Measurements from ENCODE around the gene UBE3C. TPM values are rescaled to one million over a fixed set of nuclear protein-coding genes. Genes with fewer than 3 reads are reported as not detected.

UBE3C gene
- total RNA-seq (2011; cell fraction: chromatin; rRNA removed; ENCODE audit: low replicate concordance) = 288 and 606 TPM in 2 replicates
- 128 and 147 TPM in 2 replicates for total RNA-seq (2011; cell fraction: nucleolus; rRNA removed)
- 296 and 333 TPM in 2 replicates for total RNA-seq (2011; cell fraction: nucleoplasm; rRNA removed)
- total RNA-seq (2014; rRNA removed) (75.4 and 80.9 TPM in 2 replicates), total RNA-seq (2014; rRNA removed; fragmentation: Illumina TruSeq; extraction: Trizol) (91.7 and 99.0 TPM in 2 replicates), total RNA-seq (2015; rRNA removed; fragmentation: Illumina TruSeq; extraction: Trizol) (75.4 and 84.7 TPM in 2 replicates), total RNA-seq (2021) (76.0 and 76.4 TPM in 2 replicates), polyA plus RNA-seq (2011; rRNA removed) (45.4 and 81.4 TPM in 2 replicates), polyA plus RNA-seq (2014; fragmentation: Illumina TruSeq; extraction: Trizol) (59.8 and 66.9 TPM in 2 replicates), polyA plus RNA-seq (2014; fragmentation: Nextera tagmentation; extraction: Ambion mirVana) (10 to 100 TPM in 1 of 2 experiments, 1 to 10 TPM in 1; 9.6 to 15.3 TPM), polyA plus RNA-seq (2014; rRNA removed) (58.0 and 61.9 TPM in 2 replicates), polyA minus RNA-seq (2011; rRNA and poly(A)+ RNA removed) (123 and 152 TPM in 2 replicates), Bru-seq, nascent RNA (percentile 95 among the genes with signal in this experiment), BruChase-seq, experiment 1, labeled RNA remaining after a 2-hour chase (percentile 97 among the genes with signal in this experiment), BruChase-seq, experiment 2, labeled RNA remaining after a 6-hour chase (percentile 97 among the genes with signal in this experiment)
- polyA plus RNA-seq (2011; cell fraction: cytosol; rRNA removed) = 39.7 and 40.3 TPM in 2 replicates
- 38.6 and 55.2 TPM in 2 replicates for polyA plus RNA-seq (2011; cell fraction: nucleus; rRNA removed)
- polyA plus RNA-seq (2012) = 38.5 and 40.4 TPM in 2 replicates
- polyA minus RNA-seq (2011; cell fraction: cytosol; rRNA and poly(A)+ RNA removed) = 44.5 and 80.8 TPM in 2 replicates
- 96.0 and 102 TPM in 2 replicates for polyA minus RNA-seq (2011; cell fraction: nucleus; rRNA and poly(A)+ RNA removed)
- long read RNA-seq, experiment 1, full-length matches to known transcripts = 108 of 304 reads
- long read RNA-seq, experiment 1, partial matches to known transcripts = 77 of 304 reads
- long read RNA-seq, experiment 1, other reads (novel, unspliced or antisense) = 119 of 304 reads
- long read RNA-seq, experiment 2, partial matches to known transcripts = 22 of 76 reads
- long read RNA-seq, experiment 2, other reads (novel, unspliced or antisense) = 52 of 76 reads
- long read RNA-seq, experiment 3, full-length matches to known transcripts = 1 of 10 reads
- long read RNA-seq, experiment 3, partial matches to known transcripts = 7 of 10 reads
- long read RNA-seq, experiment 3, other reads (novel, unspliced or antisense) = 2 of 10 reads

DNA sequence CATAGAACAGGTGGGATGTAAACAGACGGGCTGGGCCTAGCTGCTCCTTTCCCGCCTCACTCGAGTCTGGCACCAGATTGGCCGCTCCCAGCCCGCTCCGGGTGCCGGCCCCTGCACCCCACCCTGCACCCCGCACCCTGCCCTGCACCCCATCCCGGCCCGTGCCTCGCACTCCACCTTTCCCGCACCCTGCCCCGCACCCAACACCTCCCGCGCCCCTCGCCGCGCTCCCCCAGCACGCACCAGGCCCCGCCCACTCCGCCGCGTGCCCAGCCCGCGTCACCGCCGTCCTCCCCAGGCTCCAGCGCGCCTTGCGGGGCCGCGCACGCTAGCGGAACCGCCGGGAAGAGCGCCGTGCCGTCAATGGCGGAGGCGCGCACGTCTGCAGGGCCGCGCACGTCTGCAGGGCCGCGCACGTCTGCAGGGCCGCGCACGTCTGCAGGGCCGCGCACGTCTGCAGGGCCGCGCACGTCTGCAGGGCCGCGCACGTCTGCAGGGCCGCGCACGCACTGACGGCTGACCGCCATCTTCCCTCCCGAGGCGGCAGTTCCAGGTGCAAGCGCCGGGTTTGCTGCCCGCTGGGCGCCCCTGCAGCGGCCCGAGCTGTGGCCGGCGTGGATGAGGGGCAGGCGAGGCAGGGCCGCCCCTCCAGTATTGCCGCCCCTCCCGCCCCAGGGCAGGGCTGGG is at the start of gene UBE3C:
Gene UBE3C, plus strand, starts transcription at position 503 of the 687 bp plus-strand sequence. CDS start 347 bp downstream, outside the sequence.
- peaks cover 46% of the 10 kb centered on the region for H3K79me2 ChIP-seq (ENCODE audit: control insufficient read depth, insufficient read depth, low read length)
- FAIRE-seq (no peak), ATAC-seq (peak; percentile 91), DNase-seq (ENCODE audit: extremely low read depth in 1 of 4, low spot score in 3 of 4) (peak; percentile 96 to 98 (median 98))
- POLR2A ChIA-PET = interaction anchor here (0.6 to 1.0 kb wide), 4 partner anchors 123 to 428 kb away, joined by 3 to 6 read pairs (median 4); partner anchors contain the start of gene LMBR1
- peaks cover 41% of the 10 kb centered on the region for H3K36me3 ChIP-seq (ENCODE audit: control insufficient read depth, insufficient read depth, low read length)
- intact Hi-C loops (cut with micrococcal nuclease) = loop anchor here (5.0 to 10.0 kb wide), 2 partner anchors 166 to 234 kb away; no protein-coding TSS in a partner anchor
- H4K20me1 ChIP-seq (replicated peaks; ENCODE audit: control insufficient read depth, insufficient read depth, low read length) = peaks cover 28% of the 10 kb centered on the region
- no peaks in the 10 kb centered on the region for H3K27me3 ChIP-seq (ENCODE audit: control insufficient read depth in 2 of 2, insufficient read depth in 2 of 2, low read length in 2 of 2)
- H3K9ac ChIP-seq (ENCODE audit: insufficient read depth in 1 of 2, low read depth in 2 of 2, low read length in 2 of 2) = peak within 1 kb of the TSS; percentile 93 to 98
- H3K27ac ChIP-seq (ENCODE audit: extremely low read depth, low read depth, low read length) = peak within 1 kb of the TSS; percentile 88
- H2AFZ ChIP-seq (ENCODE audit: low read depth, low read length) = peak within 1 kb of the TSS; percentile 93
- in situ Hi-C loops (cut with MboI) = no loop called here
- no peaks in the 10 kb centered on the region for H3K9me3 ChIP-seq (replicated peaks; ENCODE audit: control insufficient read depth, insufficient read depth, low read depth, low read length)
- peak within 1 kb of the TSS; percentile 96 for H3K4me2 ChIP-seq (ENCODE audit: insufficient read depth, low read length)
- H3K9me1 ChIP-seq (ENCODE audit: control insufficient read depth, insufficient read depth, low read length) = peaks cover 9% of the 10 kb centered on the region
- BruUV-seq (replicated peaks) = no TSS peak
- H3K4me1 ChIP-seq (replicated peaks in 1 of 2; ENCODE audit: control insufficient read depth in 2 of 2, insufficient read depth in 2 of 2, low read length in 2 of 2) = peaks cover 25 to 28% of the 10 kb centered on the region in 2 experiments
- peak within 1 kb of the TSS; percentile 88 for H3K4me3 ChIP-seq
- under 1% methylated on average over 74 of the region's 80 CpGs for WGBS (ENCODE audit: insufficient coverage, low coverage, missing lambda C conversion rate)
- CTCF ChIA-PET (ENCODE audit: low intra/inter-chr PET ratio) = no interaction called here
- TF ChIP-seq SP2 (IDR thresholded peaks at IDR 0.05; ENCODE audit: extremely low read depth, low read depth, low read length, poor library complexity, severe bottlenecking) (no peak), NFIC (IDR thresholded peaks at IDR 0.05) (peak; percentile 46; the same call in 1 of the 2 replicates), TAF1 (IDR thresholded peaks at IDR 0.05; ENCODE audit: control insufficient read depth, extremely low read depth, insufficient read depth, low read length, severe bottlenecking) (peak; percentile 71), ZNF175 (CRISPR knock-in tag; IDR thresholded peaks at IDR 0.05; ENCODE audit: low read depth) (peak; percentile 100), FOXA3 (CRISPR knock-in tag; conservative IDR thresholded peaks at IDR 0.05 in 1 of 2, IDR thresholded peaks at IDR 0.05 in 1 of 2) (peak in 1 of 2 experiments; percentile 74; a peak in 2 of 4 replicates), ZNF699 (CRISPR knock-in tag; IDR thresholded peaks at IDR 0.05; ENCODE audit: insufficient replicate concordance) (peak; percentile 85), MITF (IDR thresholded peaks at IDR 0.05) (peak; percentile 47; the same call in 1 of the 2 replicates)
- TF ChIP-seq, protein P1, sequence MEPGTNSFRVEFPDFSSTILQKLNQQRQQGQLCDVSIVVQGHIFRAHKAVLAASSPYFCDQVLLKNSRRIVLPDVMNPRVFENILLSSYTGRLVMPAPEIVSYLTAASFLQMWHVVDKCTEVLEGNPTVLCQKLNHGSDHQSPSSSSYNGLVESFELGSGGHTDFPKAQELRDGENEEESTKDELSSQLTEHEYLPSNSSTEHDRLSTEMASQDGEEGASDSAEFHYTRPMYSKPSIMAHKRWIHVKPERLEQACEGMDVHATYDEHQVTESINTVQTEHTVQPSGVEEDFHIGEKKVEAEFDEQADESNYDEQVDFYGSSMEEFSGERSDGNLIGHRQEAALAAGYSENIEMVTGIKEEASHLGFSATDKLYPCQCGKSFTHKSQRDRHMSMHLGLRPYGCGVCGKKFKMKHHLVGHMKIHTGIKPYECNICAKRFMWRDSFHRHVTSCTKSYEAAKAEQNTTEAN (CRISPR knock-in tag; IDR thresholded peaks at IDR 0.05) = 0 out of 2 replicates have a peak, but pooled peaks have one; percentile 23
- TF ChIP-seq, protein P2, sequence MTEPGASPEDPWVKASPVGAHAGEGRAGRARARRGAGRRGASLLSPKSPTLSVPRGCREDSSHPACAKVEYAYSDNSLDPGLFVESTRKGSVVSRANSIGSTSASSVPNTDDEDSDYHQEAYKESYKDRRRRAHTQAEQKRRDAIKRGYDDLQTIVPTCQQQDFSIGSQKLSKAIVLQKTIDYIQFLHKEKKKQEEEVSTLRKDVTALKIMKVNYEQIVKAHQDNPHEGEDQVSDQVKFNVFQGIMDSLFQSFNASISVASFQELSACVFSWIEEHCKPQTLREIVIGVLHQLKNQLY (CRISPR knock-in tag; conservative IDR thresholded peaks at IDR 0.05) = peak in 1 of 2 experiments; percentile 60; a peak in 1 of 4 replicates

Data from K562 (cell line).